C4-2B (cell line): Measurements from ENCODE around the gene SEC16A.

Experiments used
- CTCF ChIP-seq: fragments of 450-650 bp; conservative IDR thresholded peaks from 2 replicates; pipeline ENCODE4 v1.5.1; 2017; ENCODE audit warnings: mild to moderate bottlenecking
- ZFX ChIP-seq: fragments of 450-650 bp; IDR thresholded peaks from 2 replicates; pipeline ENCODE4 v1.6.1; 2017

DNA sequence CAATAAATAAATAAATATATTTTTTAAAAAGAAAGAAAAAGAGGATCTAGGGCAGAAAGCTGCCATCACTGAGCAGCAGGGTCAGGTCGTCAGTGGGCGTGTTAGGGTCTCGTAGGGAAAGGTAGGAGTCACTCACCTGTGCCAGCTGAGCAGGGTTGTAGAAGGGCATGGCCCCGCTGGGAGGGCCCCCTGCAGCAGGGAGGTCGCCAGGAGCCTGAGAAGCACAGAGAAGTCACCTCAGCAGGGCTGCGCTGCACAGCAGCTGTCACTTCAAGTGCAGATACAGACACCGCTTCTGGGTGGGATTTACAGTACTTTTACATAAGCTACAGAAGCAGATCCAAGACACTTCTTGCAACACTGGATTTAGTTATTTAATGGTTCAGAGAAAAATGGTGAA, 39.2 kb downstream of the SEC16A start:
- TF ChIP-seq CTCF (no peak), ZFX (no peak)
